NCI-H187 (cell line): Measurements from ENCODE around the gene MAN2A2.

Experiments used
- DNase-seq, 2 experiments: peaks; one replicate each; lab custom pipeline; 2025; lab: John Stamatoyannopoulos, UW

Gene MAN2A2

DNA sequence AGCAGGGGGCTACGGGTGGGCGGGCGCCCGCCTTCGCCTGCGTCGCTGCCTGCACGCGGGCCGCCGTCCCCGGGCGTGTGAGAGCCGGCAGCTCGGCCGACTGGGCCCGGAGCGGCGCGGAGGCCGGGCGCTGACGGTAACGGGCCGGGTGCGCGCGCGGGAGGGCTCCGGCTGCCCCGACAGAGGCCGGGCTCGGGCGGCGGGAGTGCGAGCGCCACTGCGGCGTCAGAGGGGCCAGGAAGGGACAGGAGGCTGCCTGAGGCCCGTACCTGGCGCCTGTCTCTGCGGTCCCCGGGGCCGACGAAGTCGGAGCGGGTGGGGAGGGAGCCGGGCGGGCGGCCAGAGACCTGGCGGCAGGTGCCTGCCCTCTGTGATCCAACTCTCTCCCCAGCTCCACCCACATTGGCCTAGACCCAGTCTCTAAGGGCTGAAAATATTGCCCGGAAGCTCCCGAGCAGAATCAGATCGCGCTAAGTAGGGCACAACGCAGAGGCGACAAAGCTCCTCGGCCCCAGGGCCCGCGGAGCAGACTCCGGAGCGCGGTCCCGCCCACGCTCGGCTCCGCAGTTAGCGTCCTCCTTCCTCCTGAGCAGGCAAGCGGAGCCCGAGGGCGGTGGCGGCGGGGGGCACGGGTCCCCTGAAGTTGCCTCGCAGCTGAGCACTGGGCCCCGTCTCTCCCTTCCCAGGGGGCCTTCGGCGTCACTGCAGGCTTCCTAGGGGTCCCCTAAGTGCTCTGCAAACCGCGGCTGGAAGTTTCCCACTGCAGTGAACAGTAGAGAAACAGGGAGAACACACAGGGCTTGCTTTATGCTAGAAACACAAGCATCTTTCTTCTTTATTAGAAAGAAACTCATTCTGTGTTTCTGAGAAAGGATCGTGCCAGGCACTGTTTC lies at the start of gene MAN2A2:
Gene MAN2A2 (plus strand): TSS at position 463 of the 893 bp plus-strand sequence. CDS start 906 bp downstream, outside the sequence.
- peak in 1 of 2 experiments; percentile 15 for DNase-seq

DNA sequence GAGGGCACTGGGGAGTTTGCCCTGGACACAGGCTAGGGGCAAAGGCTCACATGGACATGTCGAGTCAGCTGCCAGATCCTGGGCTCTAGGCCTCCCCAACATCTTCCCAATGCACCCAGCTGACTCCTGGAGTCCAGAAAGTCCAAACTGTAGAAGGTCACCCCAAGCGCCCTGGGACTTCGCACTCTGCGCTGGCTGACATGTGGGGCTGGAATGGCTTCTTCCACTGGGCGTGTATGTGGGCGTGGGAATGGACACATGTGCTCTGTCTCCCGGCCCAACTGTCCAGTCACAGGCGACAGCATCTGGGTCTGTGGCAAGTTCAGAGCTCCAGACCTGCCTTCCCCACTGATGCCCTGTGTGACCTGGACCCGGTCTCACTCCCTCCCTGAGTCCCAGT lies 48.0 kb upstream of the MAN2A2 start:
- DNase-seq = no peak

DNA sequence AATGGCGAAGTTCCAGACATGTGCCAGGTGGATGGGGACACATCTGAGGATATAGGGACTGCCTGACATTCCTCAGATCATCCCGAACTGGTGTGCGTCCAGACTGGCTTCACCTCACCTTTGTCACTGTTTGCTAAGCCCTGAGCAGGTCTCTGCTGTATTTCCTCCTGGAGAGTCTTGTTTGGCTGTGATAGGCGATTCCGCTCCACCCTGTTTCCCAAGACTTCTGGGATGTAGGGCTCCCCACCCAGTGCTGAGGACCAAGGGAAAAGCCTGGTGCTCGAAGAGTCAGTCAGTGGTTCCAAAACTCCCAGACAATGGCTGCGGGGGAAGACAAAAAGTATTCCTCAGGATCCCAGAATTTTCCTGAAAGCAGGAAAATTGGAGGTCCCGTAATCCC lies 45.8 kb upstream of the MAN2A2 start:
- no peak for DNase-seq

DNA sequence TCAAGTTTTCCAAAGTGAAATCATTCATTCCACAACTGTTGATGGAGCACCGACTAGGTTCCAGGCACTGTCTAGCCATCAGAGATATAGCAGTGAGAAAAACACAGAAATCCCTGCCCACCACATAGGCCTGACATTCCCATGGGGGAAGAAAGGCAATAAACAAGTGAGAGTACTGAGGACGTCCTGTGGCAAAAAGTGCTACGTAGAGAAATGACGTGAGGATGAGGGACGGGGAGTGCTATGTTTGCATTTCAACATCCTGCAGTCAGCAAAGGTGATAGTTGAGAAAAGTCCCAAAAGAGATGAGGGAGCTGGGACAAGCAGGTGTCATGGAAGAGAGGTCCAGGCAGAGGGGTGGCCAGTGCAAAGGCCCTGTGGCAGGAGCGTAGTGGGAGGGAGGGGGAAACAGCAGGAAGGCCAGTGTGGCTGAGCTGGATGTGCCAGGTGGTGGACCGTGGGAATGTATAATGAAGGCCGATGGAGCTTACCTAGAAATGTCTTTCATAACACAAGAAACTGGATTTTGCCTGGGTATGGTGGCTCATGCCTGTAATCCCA lies 45.1 kb upstream of the MAN2A2 start:
- no peak for DNase-seq

DNA sequence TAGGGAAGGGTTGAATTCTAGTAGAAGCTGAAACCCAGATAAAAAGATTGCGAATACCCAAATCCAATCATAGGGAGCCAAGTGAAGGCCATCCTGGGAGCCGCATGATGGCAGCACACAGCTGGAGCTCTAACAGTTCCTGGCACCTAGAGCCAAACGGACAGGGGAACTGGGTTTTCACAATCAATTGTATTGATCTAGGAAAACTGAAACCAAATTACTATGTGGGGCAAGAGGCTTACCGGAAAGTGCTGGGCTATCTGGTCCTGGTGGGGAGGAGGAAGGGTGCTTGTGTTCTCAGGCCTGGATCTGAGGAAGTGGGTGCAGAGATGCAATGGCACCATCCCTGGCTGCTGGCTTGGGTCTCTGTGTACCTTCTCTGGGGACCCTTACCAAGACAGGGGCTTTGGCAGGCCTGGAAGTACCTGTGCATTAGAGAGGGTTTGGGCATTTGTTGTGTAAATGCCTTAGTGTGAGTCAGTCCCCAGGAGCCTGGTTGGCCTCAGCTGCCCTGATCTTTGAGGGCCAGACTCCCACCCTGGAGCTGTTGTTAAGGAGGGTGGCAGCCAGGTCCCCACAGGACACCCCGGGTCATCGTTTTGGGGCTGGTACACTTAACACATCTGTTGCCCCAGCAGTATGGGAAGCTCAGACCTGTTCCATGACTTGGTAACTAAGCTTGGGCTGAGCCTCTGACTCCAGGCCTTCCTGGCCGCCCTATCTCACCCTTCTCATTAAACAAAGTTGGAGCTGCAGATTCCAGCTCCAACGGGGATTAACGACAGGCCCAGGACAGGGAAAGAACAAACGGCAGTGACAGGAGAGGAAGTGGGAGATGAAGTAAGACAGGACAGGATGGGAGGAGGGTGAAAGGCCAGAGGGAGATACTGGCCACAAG lies 43.6 kb upstream of the MAN2A2 start:
- no peak for DNase-seq

DNA sequence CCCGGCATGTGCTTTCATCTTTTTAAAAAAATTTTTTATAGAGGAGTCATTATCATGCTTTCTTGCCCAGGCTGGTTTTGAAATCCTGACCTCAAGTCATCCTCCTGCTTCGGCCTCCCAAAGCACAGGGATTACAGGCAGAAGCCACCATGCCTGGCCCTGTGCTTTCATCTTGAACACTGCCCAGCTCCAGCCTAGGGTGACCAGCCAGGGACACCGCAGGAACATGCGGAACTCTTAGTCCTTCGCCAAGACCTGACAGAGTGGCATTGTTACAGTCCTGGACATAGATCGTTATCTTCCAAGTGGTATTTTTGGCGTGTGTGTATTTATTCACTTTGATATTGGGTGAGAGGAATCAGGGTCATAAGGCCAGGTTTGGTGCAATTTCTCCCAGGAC lies 42.7 kb upstream of the MAN2A2 start:
- no peak for DNase-seq

DNA sequence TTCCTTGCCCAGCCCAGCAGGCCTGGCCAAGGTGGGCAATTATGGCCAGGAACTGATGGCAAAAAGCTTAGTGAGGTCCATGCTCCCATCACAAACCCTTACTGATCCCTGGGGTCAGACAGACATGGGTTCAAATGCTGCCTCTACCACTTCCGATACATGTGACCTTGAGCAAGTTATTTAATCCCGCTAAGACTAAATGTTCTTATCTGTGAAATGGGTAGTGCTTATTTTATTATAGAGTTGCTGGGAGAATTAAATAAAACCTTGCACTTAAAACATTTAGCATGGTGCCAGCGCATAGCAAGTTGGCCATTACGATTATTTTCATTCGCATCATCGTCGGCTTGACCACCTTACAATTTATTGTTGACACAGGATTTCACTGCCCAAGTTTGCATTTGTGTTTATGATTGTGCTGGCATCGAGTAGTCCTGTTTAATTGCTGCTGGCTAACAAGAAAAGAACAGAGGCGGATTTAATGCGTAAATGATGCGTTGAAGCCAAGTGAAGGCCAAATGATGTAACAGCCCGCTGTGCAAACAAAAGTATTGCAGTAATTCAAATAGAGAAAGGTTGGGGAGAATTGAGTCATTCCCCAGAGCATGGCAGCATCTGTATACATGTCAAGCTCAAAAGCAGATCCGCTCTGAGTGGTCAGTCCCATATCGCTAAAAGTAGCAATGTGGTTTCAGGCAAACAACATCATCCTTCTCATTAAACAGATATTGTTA lies 42.0 kb upstream of the MAN2A2 start:
- no peak for DNase-seq

DNA sequence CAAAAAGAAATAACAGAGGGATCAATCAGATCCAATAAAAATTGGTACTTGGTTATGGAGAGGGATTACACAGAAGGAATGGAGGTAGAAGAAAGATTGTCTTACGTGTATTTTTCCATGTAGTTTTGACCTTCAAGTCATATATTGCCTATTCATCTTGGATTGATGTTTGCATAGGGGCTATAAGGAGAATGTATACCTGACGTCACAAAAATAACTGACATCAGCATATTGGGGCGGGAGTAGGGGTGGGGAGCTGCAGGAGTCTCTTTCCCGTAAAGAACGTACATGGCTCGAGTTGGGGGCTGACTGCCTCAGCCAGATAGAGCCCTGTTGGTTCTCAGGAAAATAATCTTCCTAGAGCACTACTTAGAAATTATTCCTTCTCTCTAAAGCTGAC lies 40.6 kb upstream of the MAN2A2 start:
- no peak for DNase-seq

DNA sequence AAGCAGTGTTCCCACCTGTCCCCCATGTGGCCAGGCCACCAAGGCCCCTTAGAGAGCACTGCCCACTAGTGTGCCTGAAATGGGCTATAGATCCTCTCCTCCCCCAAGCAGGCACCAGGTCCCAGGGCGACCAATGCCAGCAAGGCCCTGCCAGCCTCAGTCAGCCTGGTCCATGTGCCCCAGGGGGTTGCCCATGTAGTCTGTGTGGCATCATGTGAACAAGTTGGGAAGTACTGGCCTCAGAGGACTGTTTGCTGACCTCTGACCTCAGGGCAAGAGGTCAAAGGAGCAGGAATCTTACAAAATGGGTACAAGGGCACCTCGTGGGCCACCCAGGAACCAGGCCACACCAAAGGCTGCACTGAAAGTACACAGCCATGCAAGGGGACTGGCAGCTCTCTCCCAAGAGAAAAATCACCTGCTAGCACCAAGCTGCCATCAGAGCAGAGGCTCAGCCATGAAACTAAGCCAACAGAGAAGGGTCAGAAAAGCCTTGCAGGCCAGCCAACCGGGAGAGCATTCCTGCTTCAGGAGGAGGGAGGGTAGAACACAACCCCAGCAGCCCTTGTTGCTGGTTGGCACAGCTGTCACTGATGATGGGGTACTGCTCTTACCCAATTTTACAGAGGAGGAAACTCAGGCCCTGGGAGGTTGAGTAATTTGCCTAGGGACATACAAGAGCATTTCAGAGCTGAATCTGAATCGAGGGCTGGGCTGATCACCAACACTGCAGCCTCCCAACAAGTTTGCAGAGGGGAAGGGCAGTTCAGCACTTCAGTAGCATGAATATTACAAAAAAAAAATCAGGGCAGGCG lies 39.9 kb upstream of the MAN2A2 start:
- DNase-seq = no peak

DNA sequence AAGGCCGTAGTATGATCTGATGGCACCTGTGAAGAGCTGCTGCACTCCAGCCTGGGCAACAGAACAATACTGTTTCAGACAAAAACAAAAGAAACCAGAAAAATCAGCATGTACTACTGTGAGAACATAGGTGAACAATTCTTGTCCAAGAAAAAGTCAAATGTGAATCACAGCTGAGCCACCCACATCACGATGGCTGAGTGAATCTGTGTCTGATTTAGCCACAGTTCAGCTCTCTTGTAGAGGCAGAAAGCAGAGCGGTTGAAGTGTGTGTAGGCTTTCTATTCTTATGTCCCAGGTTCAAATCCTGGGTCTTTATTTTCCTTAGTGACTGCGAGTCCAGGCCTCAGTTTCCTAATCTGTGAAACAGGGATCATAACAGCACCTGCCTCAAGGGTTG lies 39.1 kb upstream of the MAN2A2 start:
- DNase-seq = no peak

DNA sequence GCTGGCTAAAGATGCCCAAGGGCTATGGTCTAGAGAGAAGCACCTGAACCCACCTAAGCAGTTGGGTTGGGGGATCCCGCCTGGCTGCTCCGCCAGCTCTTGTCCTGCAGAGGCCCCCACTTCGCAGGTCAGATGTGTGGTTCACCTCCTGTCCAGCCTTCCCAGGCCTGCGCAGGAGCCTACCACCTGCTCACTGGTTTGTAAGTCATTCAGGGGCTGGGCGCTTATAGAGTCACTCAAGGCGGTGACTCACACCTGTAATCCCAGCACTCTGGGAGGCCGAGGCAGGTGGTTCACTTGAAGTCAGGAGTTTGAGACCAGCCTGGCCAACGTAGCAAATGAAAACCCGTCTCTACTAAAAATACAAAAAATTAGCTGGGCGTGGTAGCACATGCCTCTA lies 38.6 kb upstream of the MAN2A2 start:
- DNase-seq = no peak

DNA sequence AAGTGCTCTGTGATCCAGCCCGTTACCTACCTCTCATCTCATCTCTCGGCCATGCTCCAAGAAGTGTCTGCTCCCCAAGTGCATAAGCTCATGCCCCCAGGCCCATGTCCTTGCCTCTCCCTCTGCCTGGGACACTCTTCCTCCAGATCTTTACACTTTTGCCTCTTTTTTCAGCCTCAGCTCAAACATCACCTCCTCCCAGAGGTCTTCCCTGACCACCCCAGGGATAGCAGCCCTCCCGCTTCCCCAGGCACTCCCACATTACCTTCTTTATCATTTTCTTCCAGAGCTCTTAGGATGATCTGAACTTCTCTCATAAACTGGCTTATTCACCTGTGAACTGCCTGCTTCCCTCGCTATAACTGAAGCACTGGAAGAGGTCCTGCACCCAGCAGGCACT lies 37.4 kb upstream of the MAN2A2 start:
- no peak for DNase-seq

DNA sequence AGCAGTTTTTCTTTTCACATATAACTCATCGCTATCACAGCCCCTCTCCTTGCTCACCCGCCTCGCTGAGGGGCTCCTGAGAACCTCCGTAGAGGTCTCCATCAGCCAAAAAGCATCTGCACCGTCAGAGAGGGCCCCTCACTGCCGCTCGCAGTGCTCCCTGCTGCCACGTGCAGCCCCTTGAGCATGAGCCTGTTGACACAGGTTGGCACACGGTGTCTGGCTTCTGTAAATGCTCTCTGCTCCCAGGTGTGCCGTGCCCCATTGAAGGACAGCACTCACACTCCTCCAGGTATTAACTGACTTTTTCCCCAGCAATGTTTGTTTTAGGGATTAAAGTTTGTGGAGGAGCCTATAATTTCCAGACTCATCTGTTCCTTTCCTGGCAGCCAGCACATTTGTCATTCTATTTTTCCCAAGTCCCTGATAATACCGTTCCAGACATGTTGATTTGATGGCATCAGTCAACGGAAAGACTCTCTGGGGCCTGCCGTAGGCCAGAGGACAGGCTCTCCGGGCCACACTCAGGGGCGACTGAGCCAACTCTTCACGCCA lies 36.9 kb upstream of the MAN2A2 start:
- DNase-seq = no peak

DNA sequence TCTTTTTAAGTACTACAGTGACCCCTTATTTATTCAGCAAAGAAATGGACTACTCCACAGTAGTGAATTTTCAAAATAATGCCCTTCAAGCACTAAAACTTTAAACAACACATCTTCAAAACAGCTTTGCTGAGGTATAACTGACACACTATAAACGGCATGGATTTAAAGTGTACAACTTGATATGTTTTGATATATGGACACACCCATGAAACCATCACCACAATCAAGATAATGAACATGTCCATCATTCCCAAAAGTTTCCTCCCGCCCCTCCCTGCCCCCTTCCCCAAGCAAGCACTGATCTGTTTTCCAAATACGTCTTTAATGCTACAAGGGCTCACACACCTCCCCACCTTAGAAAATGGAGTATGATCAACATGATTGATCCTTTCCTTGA lies 36.3 kb upstream of the MAN2A2 start:
- no peak for DNase-seq

DNA sequence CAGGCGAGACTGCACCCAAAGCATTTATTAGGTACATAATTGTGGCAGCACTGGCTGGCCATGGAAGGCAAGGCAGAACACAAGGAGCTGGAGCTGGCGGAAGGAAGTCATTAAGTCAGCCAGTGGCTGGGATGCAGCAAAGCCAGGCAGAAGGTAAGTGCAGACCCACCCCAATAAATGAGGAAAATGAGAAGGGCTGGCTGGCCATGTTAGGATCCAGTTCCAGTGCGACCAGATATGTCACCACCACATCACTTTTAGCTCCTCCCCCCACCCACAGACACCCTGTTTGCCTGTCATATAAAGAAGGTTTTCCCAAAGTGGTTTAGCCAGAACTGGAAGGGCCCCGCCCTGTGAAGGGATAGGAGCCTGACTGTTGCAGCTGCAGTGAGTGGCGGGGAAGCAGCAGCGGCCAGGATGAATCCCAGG lies 34.8 kb upstream of the MAN2A2 start, which contains the start of gene FURIN:
Gene FURIN (plus strand): TSS at position 328 of the 429 bp plus-strand sequence. CDS start 7,153 bp downstream, outside the sequence.
- DNase-seq = peak in 1 of 2 experiments; percentile 37

DNA sequence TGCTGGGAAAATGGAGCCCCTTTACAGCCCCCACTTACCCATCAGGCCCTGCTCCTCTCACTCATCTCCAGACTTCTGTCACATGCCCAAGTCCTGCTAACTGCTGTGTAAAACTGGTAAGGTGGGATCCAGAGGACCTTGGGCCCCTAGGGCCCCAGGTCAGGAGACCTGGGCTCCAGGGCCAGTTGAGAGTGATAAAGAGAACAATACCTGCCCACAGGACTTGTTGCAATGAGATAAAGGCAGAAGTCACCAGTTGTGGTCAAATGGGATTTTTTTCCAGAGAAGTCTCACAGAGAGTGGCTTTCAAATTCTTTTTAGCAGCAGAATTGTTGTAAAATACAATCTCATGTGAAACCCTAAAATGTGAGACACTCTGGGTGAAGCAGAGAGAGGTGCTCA lies 34.0 kb upstream of the MAN2A2 start:
- no peak for DNase-seq

DNA sequence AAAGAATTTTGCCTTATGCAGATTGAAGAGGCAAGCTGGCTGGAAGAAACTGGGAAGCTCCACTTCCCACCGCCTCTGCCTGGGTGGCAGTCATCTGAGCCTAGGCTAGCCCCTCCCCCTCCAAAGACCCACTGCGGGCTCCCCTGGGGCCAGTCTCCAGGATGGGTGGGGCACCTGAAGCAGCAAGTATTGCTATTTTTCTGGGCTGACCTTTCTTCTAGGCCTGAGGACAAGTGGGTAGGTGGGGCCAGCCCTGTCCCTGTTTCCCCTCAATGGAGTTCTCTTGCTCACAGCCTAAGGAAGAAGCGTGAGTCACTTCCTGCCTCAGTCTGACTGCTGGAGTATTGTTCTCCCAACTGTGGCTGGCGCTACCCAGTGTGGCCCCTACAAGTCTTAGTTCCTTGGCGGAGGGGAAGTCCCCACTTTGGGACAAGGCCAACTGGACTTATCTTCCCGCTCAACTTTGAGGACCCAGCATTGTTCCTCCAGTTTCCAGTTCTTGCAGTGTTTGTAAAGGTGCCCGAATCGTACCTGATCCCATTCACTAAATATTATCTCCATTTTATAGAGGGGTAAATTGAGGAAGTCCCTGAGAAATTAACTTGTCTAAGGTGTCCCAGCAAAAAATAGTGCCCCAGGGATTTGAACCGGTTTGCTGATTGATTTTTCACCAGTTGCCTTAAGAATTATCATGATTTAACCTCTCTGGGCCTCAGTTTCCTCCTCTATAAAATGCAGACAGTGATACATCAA lies 33.3 kb upstream of the MAN2A2 start:
- peak in 1 of 2 experiments; percentile 41 for DNase-seq

DNA sequence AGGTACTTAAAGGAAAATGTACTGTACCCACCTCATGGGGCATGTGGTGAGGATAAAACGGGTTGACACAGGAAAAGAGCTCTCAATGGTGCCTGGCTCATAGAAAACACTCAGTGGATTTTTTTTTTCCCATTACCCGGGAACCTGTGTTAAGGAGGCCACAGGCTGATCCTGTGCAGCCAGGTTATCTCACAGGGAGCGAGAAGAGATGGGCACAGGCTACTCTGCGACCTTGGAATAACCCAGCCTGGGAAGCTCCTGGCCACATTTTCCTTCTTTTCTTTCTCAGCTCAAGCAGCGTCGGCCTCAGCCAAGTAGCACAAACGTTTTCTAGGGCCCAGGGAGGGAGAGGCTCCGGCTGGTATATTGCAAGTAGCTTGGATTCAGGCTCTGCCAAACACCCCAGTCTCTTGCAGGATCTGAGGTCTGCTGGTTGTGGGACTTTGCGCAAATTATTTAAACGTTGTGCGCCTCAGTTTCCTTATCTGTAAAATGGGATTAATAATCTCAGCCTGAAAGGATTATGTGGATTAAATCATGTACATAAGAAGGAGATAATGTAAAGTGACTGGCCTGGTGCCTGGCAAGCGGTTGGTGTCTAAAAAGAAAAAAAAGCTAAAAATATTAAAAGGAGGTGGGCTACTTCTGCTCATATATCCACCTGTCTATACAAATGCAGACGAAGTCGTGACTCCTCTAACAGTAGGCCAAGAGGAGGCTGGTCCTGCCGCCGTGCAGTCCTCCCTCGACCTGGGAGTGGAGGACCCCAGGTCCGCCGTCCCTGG lies 32.6 kb upstream of the MAN2A2 start:
- no peak for DNase-seq

DNA sequence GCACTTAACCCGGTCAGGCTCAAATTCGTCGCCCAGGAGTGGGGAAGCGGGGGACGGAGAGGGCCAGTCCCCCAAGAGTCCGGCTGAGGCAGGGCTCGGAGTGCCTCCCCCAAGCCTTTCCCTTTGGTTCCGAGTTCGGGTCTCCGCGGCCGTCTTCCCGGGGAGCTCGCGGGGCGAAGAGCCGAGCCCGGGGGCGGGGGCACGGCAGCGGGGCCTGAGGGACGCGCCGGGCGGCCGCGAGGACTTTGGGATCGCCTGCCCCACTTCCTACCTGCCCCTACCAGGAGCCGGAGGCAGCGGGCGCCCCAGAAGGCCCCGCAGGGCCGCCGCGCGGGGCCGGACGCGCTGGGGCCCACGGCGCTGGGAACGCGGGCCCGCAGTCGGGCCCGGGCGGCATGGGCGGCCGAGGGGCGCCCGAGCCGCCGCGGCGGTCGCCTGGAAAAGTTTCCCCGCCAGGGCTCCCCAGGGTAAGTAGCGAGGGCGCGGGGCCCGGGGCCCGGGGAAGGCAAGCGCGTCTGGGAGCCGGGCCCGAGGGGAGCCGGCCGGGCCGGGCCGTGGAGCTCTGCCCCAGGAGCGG lies 31.9 kb upstream of the MAN2A2 start:
- no peak for DNase-seq
